ENCODE results near the gene HNF4A.
"Not testable (repeated sequence)": the region's sequence is repeated elsewhere in the genome, so short reads cannot be mapped to it uniquely, and the experiment has no call there.

Gene HNF4A

GRCh38 chr20:44355498-44356352 lies at the start of gene HNF4A:
Gene HNF4A (plus strand): TSS chr20:44355699. CDS start chr20:44355805, 106 bp downstream.
- in situ Hi-C loops (cut with MboI; ENCODE audit: low sequenced_read_pairs): no loop called here

DNA sequence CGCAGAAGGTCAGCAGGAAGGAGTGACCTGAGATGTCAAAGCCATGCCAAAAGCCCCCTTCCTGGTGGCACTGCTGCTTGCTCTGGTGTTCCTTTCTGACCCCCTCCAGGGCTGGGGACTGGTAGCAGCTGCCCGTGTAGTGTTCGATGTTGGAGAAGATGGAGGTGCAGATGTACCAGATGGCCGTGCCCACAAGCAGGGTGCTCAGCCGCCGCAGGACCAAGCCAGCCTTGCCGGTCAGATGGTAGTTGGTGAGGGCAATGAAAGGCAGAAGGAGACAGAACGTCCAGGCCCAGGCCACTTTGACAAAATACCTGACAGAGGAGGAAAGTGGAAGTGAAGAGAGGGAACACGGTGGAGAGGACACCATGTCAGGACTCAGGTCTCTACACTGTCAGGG lies 48.6 kb upstream of the HNF4A start:
- in situ Hi-C loops (cut with MboI; ENCODE audit: low sequenced_read_pairs): no loop called here

DNA sequence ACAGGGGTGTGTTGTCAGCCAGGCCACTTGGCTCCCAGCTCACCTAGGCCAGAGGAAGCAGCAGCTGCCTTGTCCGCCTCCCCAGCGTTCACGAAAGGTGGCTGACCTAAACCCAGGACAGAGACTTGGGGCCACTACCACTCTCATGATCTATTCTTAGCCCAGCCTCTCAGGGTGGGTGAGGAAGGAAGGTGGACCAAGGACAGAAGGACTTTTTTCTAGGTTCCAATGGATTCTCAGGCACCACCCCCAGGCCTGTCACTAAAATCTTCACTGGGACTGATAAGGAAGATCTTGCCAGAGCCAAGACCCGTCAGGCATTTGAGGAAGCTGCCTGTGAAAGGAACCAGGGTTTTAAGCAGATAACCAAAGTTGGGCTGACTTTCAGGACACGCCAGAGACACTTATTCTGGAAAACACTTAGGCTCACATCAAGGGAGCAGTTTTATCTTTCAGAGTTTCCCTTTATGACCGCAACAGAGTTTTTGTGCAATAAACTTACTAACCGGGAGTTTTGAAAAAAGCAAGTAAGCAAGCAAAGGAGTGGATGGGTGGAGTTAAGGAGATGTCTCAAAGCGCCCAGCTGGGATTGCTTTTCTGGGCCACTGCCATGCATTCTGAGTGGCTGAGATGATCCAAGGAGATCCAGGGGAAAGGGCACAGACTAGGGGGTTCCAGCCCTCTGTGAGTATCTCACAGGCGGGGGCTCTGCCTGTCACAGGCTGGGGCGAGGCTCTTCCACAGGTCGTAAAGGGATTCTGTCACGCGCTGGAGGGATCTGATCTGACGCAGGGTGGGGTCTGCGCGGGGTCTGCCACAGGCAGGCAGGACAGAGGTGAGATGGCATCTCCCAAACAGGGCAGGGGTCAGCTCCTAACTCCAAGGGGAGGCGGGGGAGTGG lies 45.5 kb upstream of the HNF4A start:
- in situ Hi-C loops (cut with MboI; ENCODE audit: low sequenced_read_pairs): no loop called here

DNA sequence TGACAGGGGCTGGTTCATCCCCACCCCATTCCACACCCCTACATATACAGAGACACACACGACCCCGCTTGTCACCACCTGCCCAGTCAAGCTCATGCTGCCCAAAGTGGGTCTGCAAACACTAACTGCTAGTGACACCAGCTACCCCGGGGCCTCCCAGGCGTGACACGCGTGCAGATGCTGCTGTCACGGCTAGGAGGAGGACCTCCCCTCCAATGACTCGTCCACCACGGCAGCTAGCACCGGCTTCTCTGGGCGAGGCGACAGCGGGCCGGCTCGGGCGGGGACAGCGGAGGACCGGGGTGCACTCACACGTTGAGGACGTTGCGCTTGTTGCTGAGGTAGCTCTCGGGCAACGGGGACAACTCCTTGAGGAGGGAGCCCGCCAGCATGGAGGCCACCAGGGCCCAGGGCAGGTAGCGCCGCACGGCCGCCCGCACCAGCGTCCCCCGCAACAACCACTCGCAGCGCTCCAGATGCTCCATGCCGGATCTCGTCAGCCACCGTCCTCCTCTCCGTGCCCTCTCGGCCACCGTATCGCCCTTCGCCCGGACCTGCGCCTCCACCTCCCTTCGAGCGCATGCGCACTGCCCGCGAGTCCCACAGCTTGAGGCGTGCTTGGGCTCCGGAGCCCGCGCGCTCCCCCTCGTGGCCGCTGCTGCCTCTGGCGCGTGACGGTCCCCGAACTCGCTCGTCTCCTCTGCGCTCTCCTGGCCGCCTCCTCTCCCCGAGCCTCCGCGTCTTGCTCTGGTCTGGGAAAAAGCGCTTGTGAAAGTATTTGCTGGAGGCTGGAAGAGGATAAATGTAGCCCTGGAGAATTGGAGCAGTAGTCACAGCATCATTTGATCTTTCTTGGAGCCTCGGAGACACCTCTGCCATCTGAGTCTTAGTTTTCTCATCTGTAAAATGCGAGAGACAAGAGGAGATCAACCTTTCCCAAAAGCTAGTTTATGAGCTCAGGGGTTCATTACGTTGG lies 44.5 kb upstream of the HNF4A start, which contains the start of gene FITM2:
Gene FITM2, minus strand, starts transcription at position 539 of the 976 bp plus-strand sequence. Its CDS starts 54 bp downstream, at position 485.
- in situ Hi-C loops (cut with MboI; ENCODE audit: low sequenced_read_pairs): no loop called here

DNA sequence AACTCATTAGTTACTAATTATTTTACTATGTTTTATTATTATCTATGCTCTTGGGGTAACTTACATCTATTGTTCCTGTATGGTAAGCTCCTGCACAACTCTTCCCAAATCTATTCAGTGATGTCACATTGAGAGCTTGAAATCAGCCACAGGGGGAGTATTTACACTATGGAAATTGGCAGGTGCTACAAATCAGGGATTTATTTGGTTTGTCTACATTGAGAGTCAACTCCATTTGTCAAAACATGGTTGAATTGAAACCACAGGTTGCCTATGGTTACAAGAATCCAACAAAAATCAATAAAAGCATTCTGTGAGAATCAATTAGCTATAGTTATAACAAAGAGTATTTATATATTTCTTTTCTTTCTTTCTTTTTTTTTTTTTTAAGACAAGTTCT lies 40.6 kb upstream of the HNF4A start:
- in situ Hi-C loops (cut with MboI; ENCODE audit: low sequenced_read_pairs): no loop called here

DNA sequence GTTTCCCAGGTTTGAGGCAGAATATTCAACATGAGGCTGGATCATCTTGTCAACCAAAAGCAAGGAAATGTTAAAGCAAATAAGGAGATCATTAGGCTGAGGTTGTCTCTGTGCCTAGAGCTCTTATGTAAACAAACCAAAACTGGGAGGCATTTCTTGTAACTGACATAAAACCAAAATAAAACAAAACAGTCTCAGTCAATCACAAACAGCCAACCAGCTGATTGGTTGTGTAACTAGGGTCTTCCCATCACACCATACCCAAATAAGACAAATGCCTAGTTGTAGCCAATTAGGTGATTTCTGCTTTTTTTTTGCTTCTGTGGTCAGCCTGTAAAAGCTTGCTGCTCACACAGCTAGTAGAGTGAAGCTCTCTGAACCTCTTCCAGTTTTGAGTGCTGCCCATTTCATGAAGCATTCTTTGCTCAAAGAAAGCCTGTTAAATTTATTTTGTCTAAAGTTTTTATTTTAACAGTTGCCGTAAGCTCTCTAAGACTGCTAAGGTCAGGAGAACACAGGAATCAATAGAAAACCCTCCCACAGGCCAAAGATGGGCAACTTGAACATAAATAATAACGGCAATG lies 35.6 kb upstream of the HNF4A start:
- in situ Hi-C loops (cut with MboI; ENCODE audit: low sequenced_read_pairs): no loop called here

DNA sequence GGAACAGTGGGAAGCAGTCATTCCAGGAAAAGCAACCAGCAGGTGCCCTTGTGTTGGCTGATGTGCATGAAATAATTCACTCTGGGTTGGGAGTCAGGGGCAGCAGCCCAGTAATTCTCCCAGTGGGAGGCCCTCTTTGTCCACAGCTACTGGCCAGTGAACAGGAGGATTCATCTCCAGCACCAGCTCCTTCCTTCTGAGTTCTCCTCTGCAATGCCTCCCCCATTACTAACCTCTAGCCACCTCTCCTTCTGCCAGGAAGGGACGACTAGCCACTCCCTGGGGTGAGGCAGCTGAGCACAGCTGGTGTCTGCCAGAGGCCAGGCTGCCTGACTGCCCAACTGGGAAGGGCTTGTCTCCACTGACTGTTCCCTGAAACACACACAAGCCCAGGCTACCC lies 31.2 kb upstream of the HNF4A start:
- in situ Hi-C loops (cut with MboI; ENCODE audit: low sequenced_read_pairs): no loop called here

GRCh38 chr20:44326391-44327159 lies 28.9 kb upstream of the HNF4A start:
- in situ Hi-C loops (cut with MboI; ENCODE audit: low sequenced_read_pairs): no loop called here

GRCh38 chr20:44327748-44328147 lies 27.8 kb upstream of the HNF4A start:
- in situ Hi-C loops (cut with MboI; ENCODE audit: low sequenced_read_pairs): not testable (repeated sequence)

DNA sequence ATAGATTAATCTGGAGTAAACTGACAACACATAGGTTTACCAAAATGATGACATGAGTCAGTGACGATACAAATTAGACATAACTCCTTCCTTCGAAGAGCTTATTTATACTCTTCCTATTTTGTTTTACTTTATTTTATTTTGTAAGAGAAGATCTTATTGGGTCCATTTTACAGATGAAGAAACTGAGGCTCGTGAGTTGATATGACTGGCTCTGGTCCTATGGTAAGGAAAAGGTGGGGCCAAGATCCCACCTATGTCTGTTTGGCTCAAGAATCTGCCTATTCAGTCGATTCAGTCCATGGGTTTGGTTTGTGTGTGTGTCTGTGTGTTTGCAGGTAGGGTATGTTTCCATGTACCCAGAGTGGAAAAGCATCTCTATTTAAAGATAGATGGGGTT lies 27.1 kb upstream of the HNF4A start:
- in situ Hi-C loops (cut with MboI; ENCODE audit: low sequenced_read_pairs): no loop called here

- in situ Hi-C loops (cut with MboI; ENCODE audit: low sequenced_read_pairs): no loop called here
These were observed 24.3 kb upstream of the HNF4A start for GRCh38 chr20:44331201-44331600.

DNA sequence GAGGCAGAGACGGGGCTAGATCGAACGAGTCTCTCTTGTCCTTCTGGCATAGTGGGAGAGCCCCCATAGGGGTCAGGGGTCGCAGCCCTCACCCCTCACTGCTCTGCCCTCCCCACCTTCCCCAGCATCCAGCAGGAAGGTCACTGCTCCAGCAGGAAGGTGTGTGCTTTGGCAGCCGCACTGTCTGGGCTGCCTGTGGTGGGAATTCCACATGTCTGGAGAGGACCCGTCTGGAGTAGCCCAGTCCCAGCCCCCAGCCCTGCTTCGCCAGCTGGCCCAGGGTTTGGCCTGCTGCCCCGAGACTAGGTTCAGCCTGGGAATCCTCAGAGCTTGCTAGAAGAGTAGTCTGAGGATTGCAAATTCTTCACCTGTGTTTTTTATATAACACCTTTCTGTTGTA lies 21.2 kb upstream of the HNF4A start:
- in situ Hi-C loops (cut with MboI; ENCODE audit: low sequenced_read_pairs): no loop called here

- in situ Hi-C loops (cut with MboI; ENCODE audit: low sequenced_read_pairs): no loop called here
These were observed 20.8 kb upstream of the HNF4A start for GRCh38 chr20:44334709-44335108.

DNA sequence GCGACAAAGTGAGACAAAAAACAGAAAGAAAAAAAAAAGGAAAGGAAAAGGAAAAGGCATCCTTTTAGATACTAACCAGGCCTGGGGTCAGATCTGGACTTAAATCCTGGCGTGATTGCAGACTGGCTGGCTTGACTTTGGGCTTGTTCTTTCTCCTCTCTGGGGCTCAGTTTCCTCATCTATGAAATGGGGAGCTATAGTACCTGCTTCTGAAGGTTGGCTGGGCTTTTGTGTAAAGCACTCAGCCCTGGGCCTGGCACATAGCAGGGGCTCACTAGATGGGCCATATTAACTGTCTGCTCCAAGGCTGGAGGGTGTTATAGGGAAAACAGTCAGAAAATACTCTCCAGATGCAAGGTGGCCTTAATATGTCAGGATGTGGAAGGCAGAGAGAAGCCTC lies 19.8 kb upstream of the HNF4A start:
- in situ Hi-C loops (cut with MboI; ENCODE audit: low sequenced_read_pairs): no loop called here

GRCh38 chr20:44336086-44336485 lies 19.4 kb upstream of the HNF4A start:
- in situ Hi-C loops (cut with MboI; ENCODE audit: low sequenced_read_pairs): no loop called here

DNA sequence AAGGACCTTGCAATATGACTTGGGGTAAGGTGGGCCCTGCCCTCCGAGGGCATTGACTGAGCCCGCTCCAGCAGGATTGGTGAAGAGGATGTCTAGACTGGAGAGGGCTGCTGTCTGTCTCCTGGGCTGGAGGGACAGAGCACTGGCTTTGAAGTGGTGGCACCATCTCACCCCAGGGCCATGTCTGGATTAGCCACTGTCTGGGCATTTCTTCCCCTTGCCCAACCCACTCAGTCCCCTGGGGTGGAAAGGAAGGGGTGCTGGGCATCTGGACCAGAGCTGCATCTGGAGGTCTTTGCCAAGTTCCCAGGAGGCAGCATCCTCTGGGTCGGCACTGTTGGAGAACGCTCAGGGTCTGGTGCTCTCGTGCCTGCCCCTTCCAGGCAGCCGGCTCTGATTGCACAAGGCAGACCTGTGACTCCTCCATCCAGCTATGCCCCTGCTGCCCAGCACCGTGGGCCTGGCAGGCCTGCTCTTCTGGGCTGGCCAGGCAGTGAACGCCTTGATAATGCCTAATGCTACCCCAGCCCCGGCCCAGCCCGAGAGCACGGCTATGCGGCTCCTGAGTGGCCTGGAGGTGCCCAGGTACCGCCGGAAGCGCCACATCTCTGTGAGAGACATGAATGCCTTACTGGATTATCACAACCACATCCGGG lies 18.6 kb upstream of the HNF4A start, which contains the start of gene R3HDML:
Gene R3HDML, plus strand, starts transcription at position 319 of the 656 bp plus-strand sequence. Its CDS starts 115 bp downstream, at position 434.
- in situ Hi-C loops (cut with MboI; ENCODE audit: low sequenced_read_pairs): no loop called here

DNA sequence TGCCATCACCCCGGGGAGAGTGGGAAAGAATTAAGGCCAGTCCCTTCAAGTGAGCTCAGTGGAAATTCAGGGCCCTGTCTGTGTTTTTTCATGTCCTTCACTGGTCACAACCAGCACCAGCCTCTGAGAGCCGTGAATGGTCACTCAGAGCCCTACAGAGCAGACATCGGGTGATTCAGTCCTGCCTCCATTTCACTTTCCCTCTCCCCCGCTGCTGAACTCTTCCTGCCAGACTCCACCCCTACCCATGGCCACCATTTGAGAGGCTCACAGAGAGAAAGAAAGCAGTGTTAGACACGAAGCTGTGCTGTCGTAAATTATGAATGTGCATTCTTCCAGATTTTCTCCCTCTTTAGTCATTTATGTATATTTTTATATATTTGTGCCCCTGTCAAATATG lies 13.3 kb upstream of the HNF4A start:
- in situ Hi-C loops (cut with MboI; ENCODE audit: low sequenced_read_pairs): no loop called here

- in situ Hi-C loops (cut with MboI; ENCODE audit: low sequenced_read_pairs): no loop called here
These were observed 12.3 kb upstream of the HNF4A start for GRCh38 chr20:44343162-44343675.

GRCh38 chr20:44344723-44345122 lies 10.8 kb upstream of the HNF4A start:
- in situ Hi-C loops (cut with MboI; ENCODE audit: low sequenced_read_pairs): no loop called here
